ENCODE results near the gene VCAN.

Gene VCAN

DNA sequence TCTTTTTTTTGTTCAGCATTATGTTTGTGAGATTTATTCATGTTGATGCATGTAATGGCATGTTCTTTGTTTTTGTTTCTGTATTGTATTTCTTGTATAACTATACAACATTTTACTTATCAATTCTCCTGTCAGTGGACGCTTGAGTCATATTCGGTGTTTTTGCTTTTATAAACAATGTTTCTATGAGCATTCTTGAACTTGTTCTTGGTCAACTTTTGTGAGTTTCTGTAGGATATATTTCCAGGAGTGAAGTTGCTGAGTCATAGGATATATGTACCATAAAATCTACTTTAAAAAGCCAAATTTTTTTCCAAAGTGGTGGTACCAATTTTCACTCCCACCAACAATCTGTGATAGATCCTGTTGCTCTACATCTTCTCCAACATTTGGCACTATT, 104.8 kb downstream of the VCAN start:
- DNase-seq, result no peak

- DNase-seq, result no peak
Observed at GRCh38 chr5:83577036-83577636, 105.6 kb downstream of the VCAN start.

GRCh38 chr5:83583859-83584258, 112.3 kb downstream of the VCAN start:
- no peak for DNase-seq

GRCh38 chr5:83586874-83587776, 115.6 kb downstream of the VCAN start:
- no peak for DNase-seq

GRCh38 chr5:83589786-83590185, 118.2 kb downstream of the VCAN start:
- DNase-seq, result no peak

DNA sequence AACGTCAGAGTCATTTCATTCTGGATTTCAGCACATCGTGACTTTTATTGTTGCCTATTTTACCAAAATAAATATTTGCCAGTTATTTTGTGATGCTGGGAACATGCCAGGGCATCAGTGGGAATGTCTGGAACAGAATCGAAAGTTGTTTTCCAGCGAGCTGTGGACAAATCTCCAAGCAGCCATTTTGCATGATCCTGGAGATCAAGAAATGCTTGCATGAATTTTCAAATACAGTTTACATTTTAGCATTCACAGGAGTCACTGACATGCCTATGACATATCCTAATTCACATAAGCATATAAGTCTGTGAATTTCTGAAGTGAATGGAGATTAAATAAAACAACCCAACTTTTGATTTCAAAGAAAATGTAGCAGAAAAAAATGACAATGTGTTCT, 119.4 kb downstream of the VCAN start:
- no peak for DNase-seq

DNA sequence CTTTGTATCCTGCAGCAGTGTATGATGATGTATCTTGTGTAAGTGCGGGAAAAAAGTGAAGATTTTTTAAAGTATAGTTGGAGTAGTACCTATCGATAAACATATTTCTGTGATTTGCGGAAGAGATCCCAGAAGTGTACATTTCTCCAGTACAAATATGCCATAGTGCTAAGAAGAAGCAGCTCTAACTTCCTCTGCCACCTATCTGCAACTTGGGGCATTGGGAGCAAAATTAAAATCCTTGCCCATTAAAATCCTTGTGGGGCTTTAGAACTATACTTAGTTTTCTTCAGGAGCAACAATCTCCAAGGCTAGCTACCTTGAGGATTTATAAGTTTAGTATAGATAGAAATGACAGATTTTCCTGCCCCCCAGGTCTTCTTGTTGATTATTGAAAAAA, 123.7 kb downstream of the VCAN start:
- DNase-seq, result no peak

DNA sequence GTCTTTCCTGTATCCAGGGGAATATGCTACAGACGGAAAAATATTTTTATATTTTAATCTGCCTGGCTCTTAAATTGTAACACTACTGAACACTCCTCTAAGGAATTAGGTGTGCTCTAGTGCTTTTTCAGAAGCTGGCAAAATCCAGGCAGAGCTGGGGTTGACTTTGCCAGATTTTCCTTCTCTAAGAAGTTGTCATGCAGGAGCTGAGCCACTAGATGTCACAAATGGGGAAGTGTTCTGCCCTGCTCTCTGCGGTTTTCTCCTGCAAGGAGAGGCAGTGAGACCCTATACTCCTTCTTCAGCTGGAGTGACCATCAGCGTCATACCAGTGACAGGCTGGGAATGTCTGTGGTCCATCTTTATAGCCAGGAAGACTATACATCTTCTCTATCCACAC, 136.6 kb downstream of the VCAN start:
- DNase-seq, result no peak

- DNase-seq, result no peak
Observed at GRCh38 chr5:83614841-83615240, 143.3 kb downstream of the VCAN start.

DNA sequence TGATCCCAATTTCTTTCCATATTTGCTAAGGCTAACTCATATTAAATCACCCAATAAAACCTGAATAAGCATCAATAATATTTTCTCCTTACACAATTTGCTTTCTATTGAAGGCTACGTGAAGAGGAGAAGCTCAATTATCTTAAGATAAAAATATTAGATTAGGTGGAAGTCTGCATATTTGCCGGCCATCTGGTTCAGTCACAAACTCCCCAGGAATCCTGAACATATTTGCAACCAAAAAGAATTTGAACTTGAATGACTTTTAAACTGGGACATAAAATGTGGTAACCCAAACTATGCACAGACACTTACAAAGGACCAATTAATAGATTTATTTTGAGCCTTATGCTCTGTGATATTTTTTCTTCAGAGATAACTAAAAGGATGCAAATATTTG, 156.8 kb downstream of the VCAN start:
- no peak for DNase-seq

All from stimulated activated CD4-positive, alpha-beta T cell treated with anti-CD3 and anti-CD28 coated beads, Interleukin-4, amount 100 ng/mL, for 24 hours (primary cell).